SJCRH30 (cell line): Measurements from ENCODE around the gene TRMU. TPM values are rescaled to one million over a fixed set of nuclear protein-coding genes. Genes with fewer than 3 reads are reported as not detected.
"Not testable (repeated sequence)": the region's sequence is repeated elsewhere in the genome, so short reads cannot be mapped to it uniquely, and the experiment has no call there.

ENCODE experiments used
- DNase-seq, 2 experiments: peaks; one replicate each; pipeline ENCODE4 v3.0.0-alpha.2; 2015 to 2020
- H3K27ac ChIP-seq: fragments of 250-450 bp; sonication (Bioruptor Pico); 2 replicates; pipeline ENCODE4 v1.5.1; 2020; ENCODE audit warnings: mild to moderate bottlenecking, moderate library complexity
- H3K27me3 ChIP-seq: fragments of 250-450 bp; sonication (Bioruptor Pico); 2 replicates; pipeline ENCODE4 v1.5.1; 2020; ENCODE audit warnings: mild to moderate bottlenecking, moderate library complexity
- H3K36me3 ChIP-seq: fragments of 250-450 bp; sonication (Bioruptor Pico); 2 replicates; pipeline ENCODE4 v1.5.1; 2020; ENCODE audit warnings: mild to moderate bottlenecking, moderate library complexity
- H3K4me1 ChIP-seq: fragments of 250-450 bp; sonication (Bioruptor Pico); 2 replicates; pipeline ENCODE4 v1.5.1; 2020; ENCODE audit warnings: mild to moderate bottlenecking, moderate library complexity
- H3K4me3 ChIP-seq: fragments of 250-450 bp; sonication (Bioruptor Pico); 2 replicates; pipeline ENCODE4 v1.5.1; 2020; ENCODE audit warnings: mild to moderate bottlenecking, moderate library complexity
- H3K9me3 ChIP-seq: fragments of 250-450 bp; sonication (Bioruptor Pico); replicated peaks from 2 replicates; pipeline ENCODE4 v1.5.1; 2020; ENCODE audit warnings: mild to moderate bottlenecking, moderate library complexity
- total RNA-seq: library from RNA; depleted of rRNA; stranded (reverse); fragments of >200 nt; shearing (Covaris generic); gene quantifications from 2 replicates; pipeline ENCODE4 v1.2.3, GENCODE V29; 2014

The TRMU gene
- total RNA-seq, 1 experiment from 2014 or later: 94.8 TPM

GRCh38 chr22:46294784-46295183, 40.7 kb upstream of the TRMU start:
- H3K36me3 ChIP-seq: peaks cover 19% of the 10 kb centered on the region
- H3K27me3 ChIP-seq: no peaks in the 10 kb centered on the region
- DNase-seq: no peak
- H3K27ac ChIP-seq: no peak overlapping the region
- no peak overlapping the region for H3K4me3 ChIP-seq
- peaks cover 6% of the 10 kb centered on the region; the same call in 1 of the 2 replicates for H3K4me1 ChIP-seq
- no peaks in the 10 kb centered on the region for H3K9me3 ChIP-seq

- DNase-seq: peak in 1 of 2 experiments; percentile 42
- peaks cover 23% of the 10 kb centered on the region for H3K36me3 ChIP-seq
- peak overlapping the region; percentile 94 for H3K4me3 ChIP-seq
- no peaks in the 10 kb centered on the region for H3K9me3 ChIP-seq
- peak overlapping the region; percentile 86 for H3K27ac ChIP-seq
- H3K4me1 ChIP-seq: peaks cover 6% of the 10 kb centered on the region; the same call in 1 of the 2 replicates
- H3K27me3 ChIP-seq: no peaks in the 10 kb centered on the region
These were observed 40.1 kb upstream of the TRMU start for GRCh38 chr22:46295277-46295971.

- peaks cover 6% of the 10 kb centered on the region; the same call in 1 of the 2 replicates for H3K4me1 ChIP-seq
- peak; percentile 99 to 100 for DNase-seq
- peaks cover 31% of the 10 kb centered on the region for H3K36me3 ChIP-seq
These were observed 39.0 kb upstream of the TRMU start, which contains the start of gene GTSE1 for GRCh38 chr22:46296257-46297150. GTSE1 (plus strand) TSS chr22:46296870; CDS start chr22:46297401, 531 bp downstream.

GRCh38 chr22:46297151-46297812, 38.2 kb upstream of the TRMU start:
- H3K27ac ChIP-seq: peak overlapping the region; percentile 86
- H3K27me3 ChIP-seq: no peaks in the 10 kb centered on the region
- peak; percentile 63 to 68 for DNase-seq
- H3K4me3 ChIP-seq: peak overlapping the region; percentile 94
- H3K4me1 ChIP-seq: peaks cover 6% of the 10 kb centered on the region; the same call in 1 of the 2 replicates
- H3K9me3 ChIP-seq: no peaks in the 10 kb centered on the region
- H3K36me3 ChIP-seq: peaks cover 35% of the 10 kb centered on the region

More at GRCh38 chr22:46296257-46297150, 39.0 kb upstream of the TRMU start, which contains the start of gene GTSE1:
- H3K4me3 ChIP-seq: peak within 1 kb of the TSS; percentile 94
- no peaks in the 10 kb centered on the region for H3K9me3 ChIP-seq
- H3K27ac ChIP-seq: peak within 1 kb of the TSS; percentile 86
- no peaks in the 10 kb centered on the region for H3K27me3 ChIP-seq

- Histone ChIP-seq H3K4me1 (peaks cover 6% of the 10 kb centered on the region), H3K4me3 (no peak overlapping the region), H3K27ac (no peak overlapping the region), H3K36me3 (peaks cover 41% of the 10 kb centered on the region), H3K27me3 (no peaks in the 10 kb centered on the region), H3K9me3 (no peaks in the 10 kb centered on the region)
- no peak for DNase-seq
These were observed 36.4 kb upstream of the TRMU start for GRCh38 chr22:46299101-46299500.

- Histone ChIP-seq H3K4me3 (no peak overlapping the region), H3K4me1 (peaks cover 3% of the 10 kb centered on the region), H3K27ac (no peak overlapping the region), H3K9me3 (no peaks in the 10 kb centered on the region), H3K27me3 (no peaks in the 10 kb centered on the region), H3K36me3 (peaks cover 51% of the 10 kb centered on the region)
- DNase-seq: no peak
These were observed 35.0 kb upstream of the TRMU start for GRCh38 chr22:46300491-46300890.

- DNase-seq: no peak
- H3K27ac ChIP-seq: no peak overlapping the region
- H3K27me3 ChIP-seq: no peaks in the 10 kb centered on the region
- H3K4me1 ChIP-seq: no peaks in the 10 kb centered on the region; the same call in none of the 2 replicates
- no peak overlapping the region for H3K4me3 ChIP-seq
- H3K9me3 ChIP-seq: no peaks in the 10 kb centered on the region
- H3K36me3 ChIP-seq: peaks cover 72% of the 10 kb centered on the region
These were observed 32.1 kb upstream of the TRMU start for GRCh38 chr22:46303347-46303965.

- no peak overlapping the region for H3K27ac ChIP-seq
- H3K36me3 ChIP-seq: peaks cover 86% of the 10 kb centered on the region
- no peak overlapping the region for H3K4me3 ChIP-seq
These were observed 27.1 kb upstream of the TRMU start for GRCh38 chr22:46308283-46308988.

GRCh38 chr22:46309526-46310085, 25.9 kb upstream of the TRMU start:
- H3K36me3 ChIP-seq: peaks cover 90% of the 10 kb centered on the region
- H3K4me1 ChIP-seq: peaks cover 9% of the 10 kb centered on the region
- no peak overlapping the region for H3K27ac ChIP-seq
- H3K27me3 ChIP-seq: no peaks in the 10 kb centered on the region
- no peak overlapping the region for H3K4me3 ChIP-seq
- H3K9me3 ChIP-seq: no peaks in the 10 kb centered on the region
- DNase-seq: no peak

More at GRCh38 chr22:46308283-46308988, 27.1 kb upstream of the TRMU start:
- H3K27me3 ChIP-seq: no peaks in the 10 kb centered on the region
- H3K4me1 ChIP-seq: no peaks in the 10 kb centered on the region; the same call in 1 of the 2 replicates
- no peak for DNase-seq
- H3K9me3 ChIP-seq: no peaks in the 10 kb centered on the region

GRCh38 chr22:46312056-46312455, 23.5 kb upstream of the TRMU start:
- no peaks in the 10 kb centered on the region for H3K9me3 ChIP-seq
- H3K4me3 ChIP-seq: no peak overlapping the region
- peaks cover 9% of the 10 kb centered on the region for H3K4me1 ChIP-seq
- peaks cover 92% of the 10 kb centered on the region for H3K36me3 ChIP-seq
- no peak for DNase-seq
- no peaks in the 10 kb centered on the region for H3K27me3 ChIP-seq
- no peak overlapping the region for H3K27ac ChIP-seq

- not testable (repeated sequence) for H3K27ac ChIP-seq, H3K27me3 ChIP-seq, H3K4me3 ChIP-seq, DNase-seq, H3K4me1 ChIP-seq, H3K9me3 ChIP-seq
- H3K36me3 ChIP-seq: peaks cover 93% of the 10 kb centered on the region
These were observed 22.7 kb upstream of the TRMU start for GRCh38 chr22:46312848-46313247.

GRCh38 chr22:46315976-46316375, 19.5 kb upstream of the TRMU start:
- Histone ChIP-seq H3K27ac (no peak overlapping the region), H3K9me3 (no peaks in the 10 kb centered on the region), H3K4me3 (no peak overlapping the region), H3K4me1 (peaks cover 9% of the 10 kb centered on the region), H3K36me3 (peaks cover 88% of the 10 kb centered on the region), H3K27me3 (no peaks in the 10 kb centered on the region)
- no peak for DNase-seq

- Histone ChIP-seq H3K27ac (no peak overlapping the region), H3K4me1 (peaks cover 9% of the 10 kb centered on the region), H3K4me3 (no peak overlapping the region), H3K27me3 (no peaks in the 10 kb centered on the region), H3K9me3 (no peaks in the 10 kb centered on the region), H3K36me3 (peaks cover 86% of the 10 kb centered on the region)
- no peak for DNase-seq
These were observed 17.9 kb upstream of the TRMU start for GRCh38 chr22:46317646-46318045.
